8988T (cell line): Measurements from ENCODE around the gene MAP1LC3A.

Experiments used
- DNase-seq: peaks from one replicate; pipeline ENCODE4 v3.0.0; 2011

The MAP1LC3A gene

DNA sequence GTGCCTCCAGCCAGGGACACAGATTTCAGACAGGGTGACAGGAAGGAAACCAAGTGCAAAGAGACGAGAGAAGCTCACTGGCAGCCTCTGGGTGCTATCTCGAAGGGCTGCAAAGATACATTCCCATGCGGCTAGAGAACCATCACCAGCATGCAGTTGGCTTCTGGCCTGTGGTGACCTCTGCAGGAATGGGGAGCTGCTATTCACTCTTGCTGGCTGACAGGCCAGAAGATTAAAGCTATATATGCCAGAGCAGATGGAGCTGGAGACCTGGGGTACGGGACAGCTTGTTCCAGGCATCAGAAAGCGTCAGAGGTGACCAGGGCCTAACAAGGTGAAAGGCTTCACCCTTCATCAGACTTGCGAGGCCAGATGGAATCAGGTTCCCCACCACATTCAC lies 20.0 kb downstream of the MAP1LC3A start:
- DNase-seq = no peak

DNA sequence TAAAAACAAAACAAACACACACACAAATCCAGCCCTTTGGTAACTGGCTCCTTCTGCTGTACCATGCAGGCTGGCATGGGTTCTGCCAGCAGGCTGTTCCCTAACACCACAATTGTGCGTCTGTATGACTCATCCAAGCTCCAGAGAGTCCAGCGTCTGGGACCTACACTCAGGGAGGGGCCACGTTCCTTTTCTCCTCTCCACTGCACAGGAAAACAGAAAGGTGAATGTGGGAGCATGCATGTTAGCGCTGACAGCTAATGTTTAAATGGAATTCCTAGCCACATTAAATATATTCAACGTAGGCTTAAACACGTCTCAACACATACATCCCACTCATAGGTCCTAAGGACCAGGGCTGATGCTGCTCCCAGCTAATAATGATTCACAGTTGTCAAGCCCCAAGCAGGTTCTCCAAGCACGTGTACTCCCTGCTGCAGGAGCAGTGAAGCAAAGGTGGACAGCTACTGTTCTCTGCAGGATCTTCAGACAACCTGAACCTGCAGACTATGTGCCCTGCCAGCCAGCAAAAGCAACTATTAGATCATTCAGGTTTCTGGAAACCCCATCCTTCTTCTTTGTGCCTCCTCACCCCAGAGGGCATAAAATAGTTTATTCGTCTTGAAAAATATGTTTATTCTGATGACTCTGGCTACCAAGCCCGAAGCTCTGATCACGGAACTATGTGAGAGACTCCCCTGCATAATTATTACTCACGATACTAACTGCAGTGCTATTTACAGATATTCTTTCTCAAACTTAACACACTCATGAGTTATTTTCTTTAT lies 20.9 kb downstream of the MAP1LC3A start:
- no peak for DNase-seq

DNA sequence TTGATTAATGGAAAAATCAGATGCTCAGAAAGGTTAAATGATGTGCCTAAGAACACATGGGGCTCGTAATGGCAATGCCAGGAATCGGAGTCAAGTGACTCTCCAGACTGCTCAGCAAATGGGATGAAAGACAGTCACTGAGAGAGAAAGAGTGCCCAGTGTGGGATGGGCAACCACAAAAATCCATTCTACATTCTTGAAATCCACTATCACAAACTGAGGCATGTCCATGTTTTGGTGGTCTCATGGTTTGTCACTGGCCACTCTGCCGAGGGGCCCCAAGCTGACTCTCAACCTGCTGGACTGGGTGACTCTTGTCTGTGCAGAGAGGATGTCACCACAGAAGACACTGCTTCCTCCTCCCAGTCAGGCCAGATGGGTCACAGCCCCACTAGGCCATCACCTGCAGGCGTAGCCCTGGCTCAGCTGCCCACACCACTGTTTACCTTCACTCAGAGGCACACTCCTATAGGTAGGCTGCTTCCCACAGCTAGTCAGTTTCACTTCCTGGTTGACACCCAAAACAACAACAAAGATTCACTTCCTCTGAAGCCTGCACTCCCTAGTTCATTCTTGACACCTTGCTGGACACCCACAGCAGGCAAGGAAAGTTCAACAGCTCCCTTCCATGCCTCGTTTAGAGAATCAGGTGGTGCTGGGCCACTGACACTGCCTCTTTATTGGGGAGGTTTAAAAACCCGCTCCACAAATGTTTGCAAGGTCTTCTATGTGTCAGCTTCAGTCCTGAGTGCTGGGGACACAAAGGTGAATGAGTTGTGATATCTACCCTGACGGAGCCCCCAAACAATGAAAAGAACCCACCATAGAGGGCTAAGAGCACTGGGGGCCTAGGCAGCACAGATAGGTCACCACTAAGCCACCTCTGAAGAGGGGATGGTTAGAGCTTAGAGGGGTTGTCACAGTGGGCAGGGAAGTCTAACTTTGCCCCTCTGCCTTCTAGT lies 21.7 kb downstream of the MAP1LC3A start:
- no peak for DNase-seq

DNA sequence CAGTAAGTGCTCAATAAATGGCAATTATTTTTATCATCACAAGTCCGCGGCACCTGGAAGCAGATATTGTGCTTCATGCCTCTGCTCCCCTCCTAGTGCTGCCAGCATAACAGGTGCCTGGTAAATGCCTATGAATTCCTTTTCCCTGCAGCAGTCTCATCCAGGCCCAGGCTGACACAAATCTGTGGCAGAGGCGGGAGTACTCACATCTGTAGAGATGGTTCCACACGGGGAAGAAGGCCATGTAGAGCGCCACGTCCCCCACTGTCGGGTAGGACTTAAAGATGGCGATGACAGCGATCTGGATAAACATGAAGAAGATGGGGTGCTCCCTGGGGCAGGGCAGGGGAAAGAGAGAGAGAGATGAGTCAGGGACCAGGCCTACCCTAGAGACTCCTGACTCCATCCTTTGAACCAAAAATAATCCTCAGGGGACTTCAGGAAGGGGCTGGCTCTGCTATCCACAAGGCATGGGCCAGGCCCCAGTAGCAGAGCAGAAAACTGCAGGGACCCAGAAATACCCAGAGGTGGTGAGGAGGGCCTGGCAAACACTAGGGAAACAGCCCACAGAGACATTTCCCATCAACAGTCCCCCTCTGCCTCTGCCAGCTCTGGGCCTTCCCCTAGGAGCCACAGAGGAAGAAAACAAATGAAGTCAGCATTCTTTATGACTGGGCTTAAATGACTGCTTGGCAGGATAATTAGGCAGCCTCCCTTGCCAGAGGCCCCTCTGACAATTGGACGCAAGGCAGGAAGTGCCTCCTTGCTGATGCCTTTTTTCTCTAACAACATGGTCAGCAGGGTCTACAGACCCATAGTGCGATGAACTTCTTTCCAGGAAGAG lies 23.0 kb downstream of the MAP1LC3A start:
- no peak for DNase-seq

DNA sequence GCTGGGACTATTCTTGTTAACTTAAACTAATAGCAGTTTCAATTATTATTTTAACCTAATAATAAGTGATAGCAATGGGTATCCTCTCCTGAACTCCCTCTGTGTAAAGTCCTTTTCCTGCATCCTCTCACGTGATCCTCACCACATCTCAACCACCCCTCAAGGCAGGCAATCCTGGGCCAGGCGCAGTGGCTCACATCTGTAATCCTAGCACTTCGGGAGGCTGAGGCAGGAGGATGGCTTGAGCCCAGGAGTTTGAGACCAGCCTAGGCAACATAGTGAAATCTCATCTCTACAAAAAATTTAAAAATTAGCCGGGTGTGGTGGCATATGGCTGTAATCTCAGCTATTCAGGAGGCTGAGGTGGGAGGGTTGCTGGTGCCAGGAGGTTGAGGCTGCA lies 23.7 kb downstream of the MAP1LC3A start:
- no peak for DNase-seq

DNA sequence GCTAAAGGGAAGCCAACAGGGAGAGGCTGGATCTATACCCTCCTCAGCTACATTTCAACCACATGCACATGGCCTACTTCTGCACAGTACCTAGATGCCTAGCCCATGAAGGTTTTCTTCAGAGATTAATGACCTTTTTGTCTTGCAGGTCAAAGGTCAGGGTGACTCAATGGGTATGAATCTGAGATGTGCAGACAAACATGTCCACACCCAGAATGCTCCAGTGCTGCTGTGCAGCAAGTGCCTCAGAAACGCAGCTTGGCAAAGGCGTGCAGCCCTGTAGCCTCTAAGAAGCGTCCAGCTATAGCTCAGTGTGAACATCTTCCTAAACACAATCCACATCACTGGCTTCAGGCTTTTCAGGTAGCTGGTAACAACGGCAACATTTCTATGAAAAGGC lies 24.4 kb downstream of the MAP1LC3A start:
- no peak for DNase-seq

DNA sequence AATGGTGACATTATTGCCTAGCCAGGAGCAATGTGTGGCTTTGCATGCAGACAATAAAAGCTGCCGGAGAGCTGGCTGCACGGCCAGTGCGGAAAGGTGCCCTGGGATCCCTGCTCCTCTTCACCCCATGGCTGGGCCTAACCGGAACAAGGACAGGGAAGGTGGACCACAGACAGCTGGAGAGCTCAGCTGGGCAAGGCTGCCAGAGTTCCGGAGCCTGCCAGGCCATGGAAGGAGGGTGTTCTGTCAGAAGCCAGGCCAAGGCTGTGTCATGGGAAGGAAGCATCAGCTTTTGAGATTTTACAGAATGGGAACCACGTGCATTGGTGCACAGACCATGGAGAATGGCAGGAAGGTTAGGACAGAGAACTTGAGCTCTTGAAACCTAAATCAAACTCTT lies 25.0 kb downstream of the MAP1LC3A start:
- no peak for DNase-seq

DNA sequence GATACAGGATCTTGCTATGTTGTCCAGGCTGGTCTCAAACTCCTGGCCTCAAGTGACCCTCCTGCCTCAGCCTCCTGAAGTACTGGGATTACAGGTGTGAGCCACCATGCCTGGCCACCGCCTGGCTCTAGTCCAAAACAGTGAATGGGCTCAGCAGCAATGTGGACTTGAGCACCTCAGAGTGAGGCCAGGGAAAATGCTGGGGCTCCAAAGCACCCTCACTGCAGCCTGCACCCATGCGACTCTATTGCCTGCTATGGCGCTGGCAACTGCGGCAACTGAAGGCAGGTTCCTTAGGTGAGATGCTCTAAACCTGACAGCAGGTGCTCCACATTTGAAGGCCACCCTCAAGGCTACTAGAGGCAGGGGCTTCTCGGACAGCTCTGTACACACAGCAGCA lies 26.5 kb downstream of the MAP1LC3A start:
- no peak for DNase-seq

DNA sequence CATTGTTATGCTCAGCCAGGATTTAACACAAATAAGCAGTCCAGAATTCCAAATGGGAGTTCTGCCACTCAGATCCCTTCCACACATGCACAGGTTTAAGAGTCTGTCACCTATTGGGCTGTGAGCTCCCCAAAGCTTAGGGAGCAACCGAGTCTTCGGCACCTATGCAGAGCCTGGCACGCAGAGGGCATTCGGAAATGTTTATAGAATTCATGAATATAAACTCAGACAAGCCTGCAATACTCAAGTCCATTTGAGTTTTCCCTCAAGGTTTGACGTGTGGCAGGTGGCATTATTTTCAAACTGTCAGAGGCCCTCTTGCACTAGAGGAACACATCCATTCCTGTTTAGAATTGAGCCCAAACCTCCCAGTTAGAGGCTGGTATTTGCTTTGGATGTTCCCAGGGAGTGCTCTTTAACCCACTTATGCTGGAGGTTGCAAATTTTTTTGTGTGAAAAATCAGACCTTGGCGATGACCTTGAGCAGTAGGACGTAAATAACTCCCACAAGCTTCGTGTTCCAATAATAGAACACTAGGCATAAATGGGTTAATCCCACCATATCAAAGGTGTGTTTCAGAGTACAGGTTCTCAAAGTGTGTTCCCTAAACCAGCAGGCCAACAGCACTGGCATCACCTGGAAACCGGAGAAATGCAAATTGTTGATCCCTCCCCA lies 28.1 kb downstream of the MAP1LC3A start:
- DNase-seq = no peak

DNA sequence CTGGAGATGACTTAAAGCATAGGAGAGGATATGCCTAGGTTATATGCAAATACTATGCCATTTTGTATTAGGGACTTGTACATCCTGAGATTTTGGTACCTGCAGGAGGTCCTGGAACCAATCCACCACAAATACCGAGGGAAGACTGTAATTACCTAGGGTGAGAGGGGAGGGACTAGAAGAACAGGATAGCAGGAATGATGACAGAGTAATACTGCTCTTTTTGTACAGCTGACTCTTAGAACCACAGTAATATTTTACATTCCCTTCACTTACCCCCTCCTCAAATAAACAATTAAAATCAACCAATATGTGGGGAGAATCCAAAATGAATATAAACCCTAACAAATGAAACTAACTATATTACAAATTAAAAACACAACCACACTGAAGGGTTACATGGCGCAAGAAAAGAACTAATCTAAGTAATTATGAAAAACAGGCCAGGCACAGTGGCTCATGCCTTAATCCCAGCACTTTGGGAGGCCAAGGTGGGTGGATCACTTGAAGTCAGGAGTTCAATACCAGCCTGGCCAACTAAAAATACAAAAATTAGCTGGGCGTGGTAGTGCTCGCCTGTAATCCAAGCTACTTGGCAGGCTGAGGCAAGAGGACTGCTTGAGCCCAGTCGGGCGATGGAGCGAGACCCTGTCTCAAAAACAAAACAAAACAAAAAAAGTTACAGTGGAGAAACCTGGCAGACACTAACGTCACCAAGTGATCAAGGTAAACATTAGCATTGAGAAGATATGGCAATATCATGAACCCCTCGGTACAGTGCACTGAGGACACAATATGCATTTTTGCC lies 37.1 kb downstream of the MAP1LC3A start:
- DNase-seq = no peak

DNA sequence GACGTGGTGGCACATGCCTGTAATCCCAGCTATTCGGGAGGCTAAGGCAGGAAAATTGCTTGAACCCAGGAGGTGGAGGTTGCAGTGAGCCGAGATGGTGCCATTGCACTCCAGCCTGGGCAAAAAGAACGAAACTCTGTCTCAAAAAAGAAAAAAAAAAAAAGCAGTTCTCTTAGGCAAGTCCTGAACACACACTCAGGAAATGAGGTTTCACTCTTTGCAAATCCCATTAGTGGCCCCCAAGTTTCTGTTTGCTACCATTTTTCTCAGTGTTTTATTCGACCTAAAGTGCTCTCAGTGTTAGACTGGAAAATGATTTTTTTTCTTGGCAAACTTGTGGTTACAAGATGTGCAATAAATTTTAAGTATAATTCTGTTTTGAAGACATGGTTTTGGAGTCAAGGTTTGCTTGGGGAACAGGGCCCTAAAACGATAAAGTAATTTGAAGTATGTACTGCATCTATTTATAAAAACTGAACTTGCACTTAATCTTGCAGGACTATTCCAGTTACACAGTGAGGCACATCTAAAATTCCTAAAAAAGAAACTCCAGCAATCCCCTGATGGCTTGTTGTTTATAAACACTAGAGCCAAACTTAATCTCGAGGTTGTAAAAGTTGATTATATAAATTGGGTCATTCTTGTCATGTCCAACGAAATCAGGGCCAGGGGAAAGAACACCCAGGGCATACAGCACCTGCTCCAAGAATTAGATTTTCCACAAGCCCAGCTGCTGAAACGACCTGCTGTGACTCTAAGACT lies 42.6 kb downstream of the MAP1LC3A start:
- DNase-seq = no peak

DNA sequence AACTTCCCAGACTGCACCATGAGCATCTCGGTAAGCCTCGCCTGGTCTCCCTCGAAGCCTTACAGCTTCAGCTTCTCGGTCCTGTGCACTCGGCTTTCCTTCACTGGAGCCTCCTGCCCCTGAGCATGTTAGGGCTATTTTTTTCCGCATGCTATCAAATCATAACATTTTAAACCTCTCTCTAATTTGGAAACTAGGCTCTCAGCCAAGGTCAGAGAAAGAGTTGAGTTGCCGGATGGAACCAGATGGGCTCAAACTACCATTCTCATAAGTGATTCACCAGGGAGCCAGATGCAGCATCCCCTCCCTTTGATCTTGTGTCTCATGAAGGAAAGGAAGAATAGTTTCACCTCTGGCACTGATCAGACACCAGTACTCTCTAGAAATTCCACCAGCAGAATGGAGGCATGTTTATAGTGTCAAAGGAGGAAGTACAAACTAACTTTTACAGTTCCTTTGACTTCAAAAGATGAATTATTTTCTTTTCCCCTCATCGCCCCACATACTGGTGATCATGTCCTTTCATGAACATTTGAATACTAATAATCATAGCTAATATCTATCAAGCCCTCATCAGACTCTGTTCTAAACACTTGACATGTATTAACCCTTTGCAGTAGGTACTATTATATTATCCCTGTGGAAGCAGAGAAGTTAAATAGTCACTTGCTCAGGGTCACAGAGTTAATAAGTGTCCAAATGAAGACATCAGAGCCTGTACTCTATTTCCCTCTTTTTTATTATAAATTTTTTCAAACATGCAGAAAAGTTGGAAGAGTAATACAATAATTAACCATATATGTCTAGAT lies 46.7 kb downstream of the MAP1LC3A start:
- no peak for DNase-seq

DNA sequence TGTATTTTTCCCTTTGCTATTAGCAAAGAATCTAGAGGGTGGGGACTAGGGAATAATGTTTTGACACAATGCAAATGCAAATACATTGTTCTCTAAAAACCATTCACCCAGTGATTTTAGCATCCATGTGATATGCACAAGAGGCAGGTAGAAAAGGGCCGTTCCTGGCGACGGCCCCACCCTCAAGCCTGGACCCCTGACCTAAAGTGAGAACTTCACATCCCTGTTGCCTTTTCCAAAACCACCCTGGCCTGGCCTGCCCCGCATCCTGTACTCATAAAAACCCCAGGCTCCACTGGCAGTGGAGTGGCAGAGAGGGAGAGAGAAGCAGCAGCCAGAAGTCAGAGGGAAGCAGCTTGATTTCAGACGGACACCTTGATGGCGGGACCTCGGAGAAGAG lies 48.5 kb downstream of the MAP1LC3A start:
- DNase-seq = no peak
